NT2/D1 (cell line): Measurements from ENCODE around the gene ENOX1.

Source experiments
- SUZ12 ChIP-seq: IDR thresholded peaks from 2 replicates; pipeline ENCODE4 v1.6.1; 2011; ENCODE audit not compliant: insufficient read length, insufficient read depth; ENCODE audit errors: extremely low read depth
- ZNF274 ChIP-seq: IDR thresholded peaks from 2 replicates; pipeline ENCODE4 v1.6.1; 2011; ENCODE audit warnings: mild to moderate bottlenecking, low read depth, low read length

DNA sequence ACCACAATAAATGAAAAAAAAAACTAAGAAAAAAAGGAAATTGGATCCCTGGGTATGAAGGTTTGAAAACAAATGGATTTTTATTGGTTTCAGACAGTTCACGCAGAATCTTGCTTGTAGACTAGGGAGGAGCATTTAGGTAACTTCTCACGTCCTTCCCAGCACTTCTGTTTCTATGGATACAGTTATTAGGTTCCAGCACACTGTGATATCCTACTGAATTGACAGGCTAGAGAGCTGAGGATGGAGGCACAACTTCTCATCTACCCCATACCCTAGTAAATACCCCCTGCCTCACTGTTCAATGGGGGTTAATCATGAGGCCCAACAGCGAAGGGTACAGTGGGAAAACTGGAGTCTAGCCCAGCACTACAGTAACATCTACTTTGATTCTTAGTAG lies 304.1 kb downstream of the ENOX1 start:
- no peak for TF ChIP-seq SUZ12
- no peak for TF ChIP-seq ZNF274
